ENCODE results near the gene TGFB3. TPM values are rescaled to one million over a fixed set of nuclear protein-coding genes. Genes with fewer than 3 reads are reported as not detected.

Gene TGFB3
- total and polyA plus RNA-seq, 12 donors, result 12.7 to 102 (median 45.0) TPM

- DNase-seq, result no peak
- no peak overlapping the region for H3K4me3 ChIP-seq
- no peaks in the 10 kb centered on the region for H3K27me3 ChIP-seq
- intact Hi-C loops (cut with DNase I), result loop anchor here (5.0 to 10.0 kb wide), 3 partner anchors 68 to 205 kb away; partner anchors contain the start of gene TGFB3 (in 1 of the 2)
- 93 to 96% (median 94%) methylated on average over 3 of the region's 3 CpGs for WGBS, 4 donors
- H3K27ac ChIP-seq, result no peak overlapping the region
- no peak for TF ChIP-seq CTCF (IDR thresholded peaks at IDR 0.05)
- no peak for TF ChIP-seq POLR2A (IDR thresholded peaks at IDR 0.05)
- no peaks in the 10 kb centered on the region for H3K9me3 ChIP-seq (replicated peaks in 1 of 3)
- no peaks in the 10 kb centered on the region for H3K4me1 ChIP-seq (replicated peaks in 1 of 2)
- H3K36me3 ChIP-seq (replicated peaks in 1 of 2), result no peaks in the 10 kb centered on the region
Measured at GRCh38 chr14:75909630-75910029, 72.2 kb downstream of the TGFB3 start.

Other genes with a start within 250 kb of the TGFB3 start
- 10 to 100 TPM; 20.9 to 45.1 (median 29.3) TPM for gene IFT43, start 3.8 kb upstream of the TGFB3 start, total RNA-seq
- gene IFT43, start 3.8 kb upstream of the TGFB3 start, polyA plus RNA-seq, result 100 to 1,000 TPM in 1 of 3 donors, 10 to 100 TPM in 2; 25.5 to 101 (median 85.6) TPM
- gene GPATCH2L, start 169.9 kb upstream of the TGFB3 start, total RNA-seq, result 100 to 1,000 TPM in 1 of 9 donors, 10 to 100 TPM in 8; 21.5 to 108 (median 46.2) TPM
- 10 to 100 TPM in 1 of 3 donors, 1 to 10 TPM in 2; 3.2 to 13.8 (median 6.1) TPM for gene GPATCH2L, start 169.9 kb upstream of the TGFB3 start, polyA plus RNA-seq

Measured in adrenal gland (tissue), 12 donors.